Measurements from ENCODE around the gene ZXDB. TPM values are rescaled to one million over a fixed set of nuclear protein-coding genes. Genes with fewer than 3 reads are reported as not detected.

ZXDB gene
- total and polyA plus RNA-seq, 2 of the 13 experiments (the other 11 are each of a cell fraction or from before 2014, with no cell fraction given), result 4.5 to 9.0 TPM

DNA sequence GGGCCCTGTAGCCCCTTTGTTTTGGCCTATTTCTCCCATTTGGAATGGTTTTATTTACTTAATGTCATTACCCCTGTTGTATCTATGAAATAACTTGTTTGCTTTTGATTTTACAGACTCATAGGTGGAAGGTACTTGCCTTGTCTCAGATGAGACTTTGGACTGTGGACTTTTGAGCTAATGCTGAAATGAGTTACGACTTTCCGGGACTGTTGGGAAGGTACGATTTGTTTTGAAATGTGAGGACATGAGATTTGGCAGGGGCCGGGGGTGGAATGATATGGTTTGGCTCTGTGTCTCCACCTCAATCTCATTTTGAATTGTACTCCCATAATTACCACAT lies 48.8 kb downstream of the ZXDB start (continued):
- TF ChIP-seq, protein P1, sequence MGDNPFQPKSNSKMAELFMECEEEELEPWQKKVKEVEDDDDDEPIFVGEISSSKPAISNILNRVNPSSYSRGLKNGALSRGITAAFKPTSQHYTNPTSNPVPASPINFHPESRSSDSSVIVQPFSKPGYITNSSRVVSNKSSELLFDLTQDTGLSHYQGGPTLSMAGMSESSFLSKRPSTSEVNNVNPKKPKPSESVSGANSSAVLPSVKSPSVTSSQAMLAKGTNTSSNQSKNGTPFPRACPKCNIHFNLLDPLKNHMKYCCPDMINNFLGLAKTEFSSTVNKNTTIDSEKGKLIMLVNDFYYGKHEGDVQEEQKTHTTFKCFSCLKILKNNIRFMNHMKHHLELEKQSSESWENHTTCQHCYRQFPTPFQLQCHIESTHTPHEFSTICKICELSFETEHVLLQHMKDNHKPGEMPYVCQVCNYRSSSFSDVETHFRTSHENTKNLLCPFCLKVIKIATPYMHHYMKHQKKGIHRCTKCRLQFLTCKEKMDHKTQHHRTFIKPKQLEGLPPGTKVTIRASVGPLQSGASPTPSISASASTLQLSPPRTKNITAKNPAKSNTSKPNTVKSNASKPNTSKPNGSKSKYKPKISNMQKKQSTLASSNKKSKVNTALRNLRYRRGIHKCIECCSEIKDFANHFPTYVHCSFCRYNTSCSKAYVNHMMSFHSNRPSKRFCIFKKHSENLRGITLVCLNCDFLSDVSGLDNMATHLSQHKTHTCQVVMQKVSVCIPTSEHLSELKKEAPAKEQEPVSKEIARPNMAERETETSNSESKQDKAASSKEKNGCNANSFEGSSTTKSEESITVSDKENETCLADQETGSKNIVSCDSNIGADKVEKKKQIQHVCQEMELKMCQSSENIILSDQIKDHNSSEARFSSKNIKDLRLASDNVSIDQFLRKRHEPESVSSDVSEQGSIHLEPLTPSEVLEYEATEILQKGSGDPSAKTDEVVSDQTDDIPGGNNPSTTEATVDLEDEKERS (CRISPR knock-in tag; IDR thresholded peaks at IDR 0.05), result no peak
- TF ChIP-seq, protein P2, sequence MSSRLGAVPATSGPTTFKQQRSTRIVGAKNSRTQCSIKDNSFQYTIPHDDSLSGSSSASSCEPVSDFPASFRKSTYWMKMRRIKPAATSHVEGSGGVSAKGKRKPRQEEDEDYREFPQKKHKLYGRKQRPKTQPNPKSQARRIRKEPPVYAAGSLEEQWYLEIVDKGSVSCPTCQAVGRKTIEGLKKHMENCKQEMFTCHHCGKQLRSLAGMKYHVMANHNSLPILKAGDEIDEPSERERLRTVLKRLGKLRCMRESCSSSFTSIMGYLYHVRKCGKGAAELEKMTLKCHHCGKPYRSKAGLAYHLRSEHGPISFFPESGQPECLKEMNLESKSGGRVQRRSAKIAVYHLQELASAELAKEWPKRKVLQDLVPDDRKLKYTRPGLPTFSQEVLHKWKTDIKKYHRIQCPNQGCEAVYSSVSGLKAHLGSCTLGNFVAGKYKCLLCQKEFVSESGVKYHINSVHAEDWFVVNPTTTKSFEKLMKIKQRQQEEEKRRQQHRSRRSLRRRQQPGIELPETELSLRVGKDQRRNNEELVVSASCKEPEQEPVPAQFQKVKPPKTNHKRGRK (CRISPR knock-in tag; IDR thresholded peaks at IDR 0.05), result no peak
- TF ChIP-seq HDAC1 (CRISPR knock-in tag; IDR thresholded peaks at IDR 0.05) (no peak), RFXANK (CRISPR knock-in tag; IDR thresholded peaks at IDR 0.05) (no peak), RXRB (CRISPR knock-in tag; IDR thresholded peaks at IDR 0.05; ENCODE audit: borderline replicate concordance) (peak; percentile 45), NFKB2 (CRISPR knock-in tag; IDR thresholded peaks at IDR 0.05; ENCODE audit: borderline replicate concordance) (no peak), ZNF138 (CRISPR knock-in tag; IDR thresholded peaks at IDR 0.05; ENCODE audit: low read depth) (no peak), MAFK (conservative IDR thresholded peaks at IDR 0.05 in 1 of 2, IDR thresholded peaks at IDR 0.05 in 1 of 2; ENCODE audit: low read length in 2 of 2) (no peak), MBNL3 (CRISPR knock-in tag; conservative IDR thresholded peaks at IDR 0.05) (no peak), ZNF331 (CRISPR knock-in tag; IDR thresholded peaks at IDR 0.05) (no peak), RCOR2 (CRISPR knock-in tag; IDR thresholded peaks at IDR 0.05) (no peak), FOSL2 (CRISPR knock-in tag; IDR thresholded peaks at IDR 0.05) (peak; percentile 42; the same call in 1 of the 2 replicates)
- TF ChIP-seq, protein P3, sequence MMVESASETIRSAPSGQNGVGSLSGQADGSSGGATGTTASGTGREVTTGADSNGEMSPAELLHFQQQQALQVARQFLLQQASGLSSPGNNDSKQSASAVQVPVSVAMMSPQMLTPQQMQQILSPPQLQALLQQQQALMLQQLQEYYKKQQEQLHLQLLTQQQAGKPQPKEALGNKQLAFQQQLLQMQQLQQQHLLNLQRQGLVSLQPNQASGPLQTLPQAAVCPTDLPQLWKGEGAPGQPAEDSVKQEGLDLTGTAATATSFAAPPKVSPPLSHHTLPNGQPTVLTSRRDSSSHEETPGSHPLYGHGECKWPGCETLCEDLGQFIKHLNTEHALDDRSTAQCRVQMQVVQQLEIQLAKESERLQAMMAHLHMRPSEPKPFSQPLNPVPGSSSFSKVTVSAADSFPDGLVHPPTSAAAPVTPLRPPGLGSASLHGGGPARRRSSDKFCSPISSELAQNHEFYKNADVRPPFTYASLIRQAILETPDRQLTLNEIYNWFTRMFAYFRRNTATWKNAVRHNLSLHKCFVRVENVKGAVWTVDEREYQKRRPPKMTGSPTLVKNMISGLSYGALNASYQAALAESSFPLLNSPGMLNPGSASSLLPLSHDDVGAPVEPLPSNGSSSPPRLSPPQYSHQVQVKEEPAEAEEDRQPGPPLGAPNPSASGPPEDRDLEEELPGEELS (CRISPR knock-in tag; IDR thresholded peaks at IDR 0.05), result no peak
- TF ChIP-seq, protein P4, sequence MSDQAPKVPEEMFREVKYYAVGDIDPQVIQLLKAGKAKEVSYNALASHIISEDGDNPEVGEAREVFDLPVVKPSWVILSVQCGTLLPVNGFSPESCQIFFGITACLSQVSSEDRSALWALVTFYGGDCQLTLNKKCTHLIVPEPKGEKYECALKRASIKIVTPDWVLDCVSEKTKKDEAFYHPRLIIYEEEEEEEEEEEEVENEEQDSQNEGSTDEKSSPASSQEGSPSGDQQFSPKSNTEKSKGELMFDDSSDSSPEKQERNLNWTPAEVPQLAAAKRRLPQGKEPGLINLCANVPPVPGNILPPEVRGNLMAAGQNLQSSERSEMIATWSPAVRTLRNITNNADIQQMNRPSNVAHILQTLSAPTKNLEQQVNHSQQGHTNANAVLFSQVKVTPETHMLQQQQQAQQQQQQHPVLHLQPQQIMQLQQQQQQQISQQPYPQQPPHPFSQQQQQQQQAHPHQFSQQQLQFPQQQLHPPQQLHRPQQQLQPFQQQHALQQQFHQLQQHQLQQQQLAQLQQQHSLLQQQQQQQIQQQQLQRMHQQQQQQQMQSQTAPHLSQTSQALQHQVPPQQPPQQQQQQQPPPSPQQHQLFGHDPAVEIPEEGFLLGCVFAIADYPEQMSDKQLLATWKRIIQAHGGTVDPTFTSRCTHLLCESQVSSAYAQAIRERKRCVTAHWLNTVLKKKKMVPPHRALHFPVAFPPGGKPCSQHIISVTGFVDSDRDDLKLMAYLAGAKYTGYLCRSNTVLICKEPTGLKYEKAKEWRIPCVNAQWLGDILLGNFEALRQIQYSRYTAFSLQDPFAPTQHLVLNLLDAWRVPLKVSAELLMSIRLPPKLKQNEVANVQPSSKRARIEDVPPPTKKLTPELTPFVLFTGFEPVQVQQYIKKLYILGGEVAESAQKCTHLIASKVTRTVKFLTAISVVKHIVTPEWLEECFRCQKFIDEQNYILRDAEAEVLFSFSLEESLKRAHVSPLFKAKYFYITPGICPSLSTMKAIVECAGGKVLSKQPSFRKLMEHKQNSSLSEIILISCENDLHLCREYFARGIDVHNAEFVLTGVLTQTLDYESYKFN (CRISPR knock-in tag; conservative IDR thresholded peaks at IDR 0.05), result peak; percentile 67
- TF ChIP-seq, protein P5, sequence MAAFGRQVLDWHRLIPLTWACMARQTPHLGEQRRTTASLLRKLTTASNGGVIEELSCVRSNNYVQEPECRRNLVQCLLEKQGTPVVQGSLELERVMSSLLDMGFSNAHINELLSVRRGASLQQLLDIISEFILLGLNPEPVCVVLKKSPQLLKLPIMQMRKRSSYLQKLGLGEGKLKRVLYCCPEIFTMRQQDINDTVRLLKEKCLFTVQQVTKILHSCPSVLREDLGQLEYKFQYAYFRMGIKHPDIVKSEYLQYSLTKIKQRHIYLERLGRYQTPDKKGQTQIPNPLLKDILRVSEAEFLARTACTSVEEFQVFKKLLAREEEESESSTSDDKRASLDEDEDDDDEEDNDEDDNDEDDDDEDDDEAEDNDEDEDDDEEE (CRISPR knock-in tag; IDR thresholded peaks at IDR 0.05), result no peak
- TF ChIP-seq, protein P6, sequence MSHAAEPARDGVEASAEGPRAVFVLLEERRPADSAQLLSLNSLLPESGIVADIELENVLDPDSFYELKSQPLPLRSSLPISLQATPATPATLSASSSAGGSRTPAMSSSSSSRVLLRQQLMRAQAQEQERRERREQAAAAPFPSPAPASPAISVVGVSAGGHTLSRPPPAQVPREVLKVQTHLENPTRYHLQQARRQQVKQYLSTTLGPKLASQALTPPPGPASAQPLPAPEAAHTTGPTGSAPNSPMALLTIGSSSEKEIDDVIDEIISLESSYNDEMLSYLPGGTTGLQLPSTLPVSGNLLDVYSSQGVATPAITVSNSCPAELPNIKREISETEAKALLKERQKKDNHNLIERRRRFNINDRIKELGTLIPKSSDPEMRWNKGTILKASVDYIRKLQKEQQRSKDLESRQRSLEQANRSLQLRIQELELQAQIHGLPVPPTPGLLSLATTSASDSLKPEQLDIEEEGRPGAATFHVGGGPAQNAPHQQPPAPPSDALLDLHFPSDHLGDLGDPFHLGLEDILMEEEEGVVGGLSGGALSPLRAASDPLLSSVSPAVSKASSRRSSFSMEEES (CRISPR knock-in tag; IDR thresholded peaks at IDR 0.05), result no peak
